HCT116 (cell line): Measurements from ENCODE around the gene NAA20. TPM values are rescaled to one million over a fixed set of nuclear protein-coding genes. Genes with fewer than 3 reads are reported as not detected.

Experiments used
- ATAC-seq: fragments of 200-7000 bp; cut with Tn5 transposase; 2 replicates; pipeline ENCODE4 v1.9.1; 2020; ENCODE audit warnings: mild to moderate bottlenecking, moderate library complexity
- BruUV-seq: library from RNA; stranded (reverse); fragments of 400-500 nt; replicated peaks from 2 replicates; lab custom pipeline; 2021; lab: Mats Ljungman, UMichigan
- CTCF ChIA-PET: fragments of 300-600 bp; sonication (Branson Sonifier 250); formaldehyde crosslinking; loops from one replicate; lab custom pipeline; 2021; ENCODE audit warnings: antibody characterized with exemption; lab: Charles Lee
- POLR2A ChIA-PET: fragments of 300-600, 350-600 bp; sonication (Branson Sonifier 250); formaldehyde crosslinking; loops from one replicate; lab custom pipeline; 2021; ENCODE audit warnings: antibody characterized with exemption; lab: Charles Lee
- RAD21 ChIA-PET, 2 experiments: fragments of 300-600 bp; sonication (Branson Sonifier 250); formaldehyde crosslinking; loops; one replicate each; lab custom pipeline; 2023; ENCODE audit warnings: low total read pairs in 2 of 2; ENCODE audit not compliant: uncharacterized antibody in 2 of 2, unreplicated experiment in 2 of 2, low non-redundant PET in 1 of 2; lab: Charles Lee
- DNase-seq: peaks from one replicate; pipeline ENCODE4 v3.0.0-alpha.2; 2010; ENCODE audit warnings: low read depth, low spot score
- H2AFZ ChIP-seq: fragments of 200-600 bp; shearing (Covaris generic), sonication (generic); 2 replicates; pipeline ENCODE4 v1.6.1; 2017; ENCODE audit warnings: low read depth, mixed run types, mixed read lengths, antibody characterized with exemption, low read length; ENCODE audit not compliant: poor library complexity, severe bottlenecking
- H3K27ac ChIP-seq: 2 replicates; pipeline ENCODE4 v1.5.1; 2012; ENCODE audit warnings: low read depth, low read length
- H3K27me3 ChIP-seq: fragments of 200-600 bp; sonication (generic); 2 replicates; pipeline ENCODE4 v1.6.1; 2016; ENCODE audit warnings: mixed run types, low read length, mixed read lengths; ENCODE audit not compliant: insufficient read depth
- H3K36me3 ChIP-seq, 2 experiments: fragments of 200-500 bp in 1 of 2; fragments of 200-600 bp in 1 of 2; sonication (Bioruptor generic) in 1 of 2; sonication (generic) in 1 of 2; 2 replicates each; pipeline versions ENCODE4 v1.5.1 to v1.6.1; 2014 to 2016; ENCODE audit warnings: low read length in 2 of 2, inconsistent platforms in 1 of 2, mixed read lengths in 1 of 2, mixed run types in 1 of 2; ENCODE audit not compliant: insufficient read depth in 2 of 2, control insufficient read depth in 1 of 2
- H3K4me1 ChIP-seq, 2 experiments: fragments of 200-600 bp in 1 of 2; sonication (generic) in 1 of 2; 2 replicates each; pipeline versions ENCODE4 v1.5.1 to v1.6.1; 2012 to 2017; ENCODE audit warnings: low read length in 2 of 2, inconsistent platforms in 1 of 2, mild to moderate bottlenecking in 1 of 2, mixed read lengths in 1 of 2, mixed run types in 1 of 2, moderate library complexity in 1 of 2; ENCODE audit not compliant: insufficient read depth in 2 of 2, control insufficient read depth in 1 of 2
- H3K4me2 ChIP-seq: fragments of 200-600 bp; sonication (generic); 2 replicates; pipeline ENCODE4 v1.6.1; 2017; ENCODE audit warnings: mixed run types, low read length, mixed read lengths
- H3K4me3 ChIP-seq, 2 experiments: fragments of 200-600 bp in 1 of 2; sonication (generic) in 1 of 2; replicated peaks in 1 of 2; 2 replicates each; pipeline ENCODE4 v1.5.1; 2011 to 2016; ENCODE audit warnings: low read length in 2 of 2, control low read depth in 1 of 2, low read depth in 1 of 2, mild to moderate bottlenecking in 1 of 2, mixed read lengths in 1 of 2, mixed run types in 1 of 2
- H3K79me2 ChIP-seq: fragments of 200-600 bp; sonication (generic); 2 replicates; pipeline ENCODE4 v1.6.1; 2017; ENCODE audit warnings: mild to moderate bottlenecking, mixed run types, low read length, moderate library complexity, mixed read lengths; ENCODE audit not compliant: insufficient read depth
- H3K9ac ChIP-seq: fragments of 200-600 bp; sonication (generic); 2 replicates; pipeline ENCODE4 v1.6.1; 2016; ENCODE audit warnings: low read length, mixed read lengths
- H3K9me2 ChIP-seq: fragments of 200-600 bp; sonication (generic), shearing (Covaris generic); 2 replicates; pipeline ENCODE4 v1.6.1; 2017; ENCODE audit warnings: mixed run types, mild to moderate bottlenecking, moderate library complexity; ENCODE audit not compliant: insufficient read depth
- H3K9me3 ChIP-seq, 2 experiments: fragments of 200-500 bp in 1 of 2; fragments of 200-600 bp in 1 of 2; sonication (Bioruptor generic) in 1 of 2; sonication (generic) in 1 of 2; 2 replicates each; pipeline ENCODE4 v1.6.1; 2014 to 2017; ENCODE audit warnings: low read length in 2 of 2, mixed read lengths in 2 of 2, inconsistent platforms in 1 of 2, low read depth in 1 of 2, mild to moderate bottlenecking in 1 of 2, mixed run types in 1 of 2, moderate library complexity in 1 of 2; ENCODE audit not compliant: control insufficient read depth in 1 of 2, insufficient read depth in 1 of 2
- H4K20me1 ChIP-seq: fragments of 200-600 bp; sonication (generic), shearing (Covaris generic); 2 replicates; pipeline ENCODE4 v1.6.1; 2017; ENCODE audit warnings: mixed run types, mild to moderate bottlenecking, moderate library complexity; ENCODE audit not compliant: insufficient read depth
- CEBPB ChIP-seq: IDR thresholded peaks from 2 replicates; pipeline ENCODE4 v1.6.1; 2012; ENCODE audit warnings: low read depth
- EGR1 ChIP-seq: IDR thresholded peaks from 2 replicates; pipeline ENCODE4 v1.6.1; 2012; ENCODE audit warnings: low read depth
- POLR2A ChIP-seq: IDR thresholded peaks from 2 replicates; pipeline ENCODE4 v1.7.0; 2011; ENCODE audit warnings: borderline replicate concordance; ENCODE audit not compliant: insufficient read depth, insufficient read length; ENCODE audit errors: extremely low read depth
- POLR2AphosphoS5 ChIP-seq: IDR thresholded peaks from 2 replicates; pipeline ENCODE4 v1.6.1; 2011; ENCODE audit warnings: mild to moderate bottlenecking, low read depth, low read length, moderate library complexity
- SIN3A ChIP-seq: IDR thresholded peaks from 2 replicates; pipeline ENCODE4 v1.6.1; 2012; ENCODE audit warnings: low read depth
- TCF7L2 ChIP-seq: IDR thresholded peaks from 2 replicates; pipeline ENCODE4 v1.7.0; 2011; ENCODE audit warnings: borderline replicate concordance, inconsistent platforms; ENCODE audit not compliant: insufficient read depth, insufficient read length; ENCODE audit errors: extremely low read depth
- YY1 ChIP-seq: IDR thresholded peaks from 2 replicates; pipeline ENCODE4 v1.6.1; 2011; ENCODE audit warnings: low read length, low read depth, moderate library complexity, mild to moderate bottlenecking; ENCODE audit not compliant: insufficient replicate concordance; ENCODE audit errors: extremely low read depth
- ZNF274 ChIP-seq: fragments of 200-500 bp; sonication (Bioruptor generic); IDR thresholded peaks from 2 replicates; pipeline ENCODE4 v1.6.1; 2014; ENCODE audit warnings: mild to moderate bottlenecking, low read depth, low read length, inconsistent platforms
- intact Hi-C: fragments of 100-400 bp; cut with micrococcal nuclease; formaldehyde crosslinking; loops from 2 replicates; pipeline ENCODE4 v1.10.0; 2022
- total RNA-seq: library from RNA; stranded (reverse); gene quantifications from one replicate; pipeline ENCODE4 v1.2.1, GENCODE V29; 2021; ENCODE audit not compliant: unreplicated experiment
- TF ChIP-seq, protein P1 (sequence below), 3 experiments: fragments of 200-600 bp in 1 of 3; sonication (generic) in 1 of 3; IDR thresholded peaks in 2 of 3; conservative IDR thresholded peaks in 1 of 3; 2 replicates each; pipeline ENCODE4 v1.5.1; 2012 to 2017; ENCODE audit warnings: low read depth in 2 of 3, low read length in 2 of 3, antibody characterized with exemption in 1 of 3, borderline replicate concordance in 1 of 3, control low read depth in 1 of 3, mild to moderate bottlenecking in 1 of 3, mixed read lengths in 1 of 3, mixed run types in 1 of 3, moderate library complexity in 1 of 3; ENCODE audit not compliant: insufficient read depth in 1 of 3
- TF ChIP-seq, protein P2 (sequence below): IDR thresholded peaks from 2 replicates; pipeline ENCODE4 v1.6.1; 2012
- TF ChIP-seq, protein P3 (sequence below): IDR thresholded peaks from 2 replicates; pipeline ENCODE4 v1.6.1; 2012; ENCODE audit warnings: low read depth

The NAA20 gene
- total RNA-seq, 1 experiment from 2014 or later: 71.5 TPM

DNA sequence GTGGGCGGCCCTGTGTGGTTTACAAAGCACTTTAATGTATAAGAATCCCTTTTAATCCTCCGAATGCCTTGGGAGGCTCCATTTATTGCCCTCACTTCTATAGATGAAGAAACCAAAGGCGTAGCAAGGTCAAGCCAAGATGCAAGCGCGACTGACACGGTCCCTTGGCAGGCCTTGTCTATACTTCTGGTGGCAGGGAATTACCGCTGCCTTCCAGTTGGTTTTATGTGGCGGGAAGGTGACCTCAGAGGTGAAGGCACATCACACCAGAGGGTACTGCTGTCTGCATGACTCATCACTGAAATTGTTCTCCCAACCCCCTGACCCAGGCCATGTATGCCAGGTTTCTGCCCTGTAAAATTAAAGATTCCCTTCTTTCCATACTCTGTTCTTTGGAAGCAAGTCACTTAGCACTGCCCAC, 36.1 kb upstream of the NAA20 start:
- DNase-seq: peak; percentile 45
- no peak overlapping the region for H3K27ac ChIP-seq
- H3K9me2 ChIP-seq: no peaks in the 10 kb centered on the region
- no peaks in the 10 kb centered on the region for H3K79me2 ChIP-seq
- RAD21 ChIA-PET: no interaction called here
- POLR2A ChIA-PET: no interaction called here
- H3K36me3 ChIP-seq: no peaks in the 10 kb centered on the region
- H3K4me1 ChIP-seq: peaks cover 56 to 76% of the 10 kb centered on the region in 2 experiments
- peak overlapping the region; percentile 63 for H3K4me2 ChIP-seq
- TF ChIP-seq SIN3A: no peak
- peak; percentile 59 for TF ChIP-seq TCF7L2
- no peak for TF ChIP-seq EGR1
- no peak for TF ChIP-seq CEBPB
- peak; percentile 76 for ATAC-seq
- CTCF ChIA-PET: no interaction called here
- intact Hi-C loops: no loop called here
- H3K4me3 ChIP-seq: no peak overlapping the region
- peaks cover 10% of the 10 kb centered on the region; the same call in 1 of the 2 replicates for H3K27me3 ChIP-seq
- H2AFZ ChIP-seq: peak overlapping the region; percentile 49
- BruUV-seq: no TSS peak
- H4K20me1 ChIP-seq: no peaks in the 10 kb centered on the region
- no peak overlapping the region for H3K9ac ChIP-seq
- no peaks in the 10 kb centered on the region for H3K9me3 ChIP-seq

DNA sequence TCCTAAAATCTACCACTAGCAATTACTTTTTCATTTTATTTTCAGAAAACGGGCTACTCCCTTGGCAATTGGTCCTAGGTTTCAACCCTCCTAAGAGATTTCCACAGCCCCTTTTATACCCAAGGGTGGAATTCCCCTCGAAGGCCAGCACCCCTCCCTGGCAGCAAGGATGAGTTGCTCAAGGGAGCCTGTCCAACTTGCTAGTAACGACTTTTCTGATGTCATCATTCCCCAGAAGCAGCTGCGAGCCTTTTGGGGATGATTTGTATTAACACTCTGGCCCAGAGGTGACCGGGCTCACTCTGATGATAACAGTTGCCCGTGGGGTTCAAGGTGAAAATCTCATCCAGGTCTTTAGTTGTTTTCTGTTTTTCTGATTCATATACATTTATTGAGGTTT, 30.7 kb upstream of the NAA20 start:
- H3K36me3 ChIP-seq: no peaks in the 10 kb centered on the region
- DNase-seq (no peak), ATAC-seq (no peak)
- TF ChIP-seq, protein P1, sequence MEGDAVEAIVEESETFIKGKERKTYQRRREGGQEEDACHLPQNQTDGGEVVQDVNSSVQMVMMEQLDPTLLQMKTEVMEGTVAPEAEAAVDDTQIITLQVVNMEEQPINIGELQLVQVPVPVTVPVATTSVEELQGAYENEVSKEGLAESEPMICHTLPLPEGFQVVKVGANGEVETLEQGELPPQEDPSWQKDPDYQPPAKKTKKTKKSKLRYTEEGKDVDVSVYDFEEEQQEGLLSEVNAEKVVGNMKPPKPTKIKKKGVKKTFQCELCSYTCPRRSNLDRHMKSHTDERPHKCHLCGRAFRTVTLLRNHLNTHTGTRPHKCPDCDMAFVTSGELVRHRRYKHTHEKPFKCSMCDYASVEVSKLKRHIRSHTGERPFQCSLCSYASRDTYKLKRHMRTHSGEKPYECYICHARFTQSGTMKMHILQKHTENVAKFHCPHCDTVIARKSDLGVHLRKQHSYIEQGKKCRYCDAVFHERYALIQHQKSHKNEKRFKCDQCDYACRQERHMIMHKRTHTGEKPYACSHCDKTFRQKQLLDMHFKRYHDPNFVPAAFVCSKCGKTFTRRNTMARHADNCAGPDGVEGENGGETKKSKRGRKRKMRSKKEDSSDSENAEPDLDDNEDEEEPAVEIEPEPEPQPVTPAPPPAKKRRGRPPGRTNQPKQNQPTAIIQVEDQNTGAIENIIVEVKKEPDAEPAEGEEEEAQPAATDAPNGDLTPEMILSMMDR (IDR thresholded peaks at IDR 0.05 in 2 of 3, conservative IDR thresholded peaks at IDR 0.05 in 1 of 3; ENCODE audit: borderline replicate concordance in 1 of 3, insufficient read depth in 1 of 3, low read depth in 2 of 3, low read length in 2 of 3): no peak
- TF ChIP-seq POLR2A (no peak), TCF7L2 (no peak), POLR2AphosphoS5 (no peak), CEBPB (no peak), YY1 (no peak), ZNF274 (no peak)
- TF ChIP-seq, protein P2, sequence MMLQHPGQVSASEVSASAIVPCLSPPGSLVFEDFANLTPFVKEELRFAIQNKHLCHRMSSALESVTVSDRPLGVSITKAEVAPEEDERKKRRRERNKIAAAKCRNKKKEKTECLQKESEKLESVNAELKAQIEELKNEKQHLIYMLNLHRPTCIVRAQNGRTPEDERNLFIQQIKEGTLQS: no peak
- TF ChIP-seq, protein P3, sequence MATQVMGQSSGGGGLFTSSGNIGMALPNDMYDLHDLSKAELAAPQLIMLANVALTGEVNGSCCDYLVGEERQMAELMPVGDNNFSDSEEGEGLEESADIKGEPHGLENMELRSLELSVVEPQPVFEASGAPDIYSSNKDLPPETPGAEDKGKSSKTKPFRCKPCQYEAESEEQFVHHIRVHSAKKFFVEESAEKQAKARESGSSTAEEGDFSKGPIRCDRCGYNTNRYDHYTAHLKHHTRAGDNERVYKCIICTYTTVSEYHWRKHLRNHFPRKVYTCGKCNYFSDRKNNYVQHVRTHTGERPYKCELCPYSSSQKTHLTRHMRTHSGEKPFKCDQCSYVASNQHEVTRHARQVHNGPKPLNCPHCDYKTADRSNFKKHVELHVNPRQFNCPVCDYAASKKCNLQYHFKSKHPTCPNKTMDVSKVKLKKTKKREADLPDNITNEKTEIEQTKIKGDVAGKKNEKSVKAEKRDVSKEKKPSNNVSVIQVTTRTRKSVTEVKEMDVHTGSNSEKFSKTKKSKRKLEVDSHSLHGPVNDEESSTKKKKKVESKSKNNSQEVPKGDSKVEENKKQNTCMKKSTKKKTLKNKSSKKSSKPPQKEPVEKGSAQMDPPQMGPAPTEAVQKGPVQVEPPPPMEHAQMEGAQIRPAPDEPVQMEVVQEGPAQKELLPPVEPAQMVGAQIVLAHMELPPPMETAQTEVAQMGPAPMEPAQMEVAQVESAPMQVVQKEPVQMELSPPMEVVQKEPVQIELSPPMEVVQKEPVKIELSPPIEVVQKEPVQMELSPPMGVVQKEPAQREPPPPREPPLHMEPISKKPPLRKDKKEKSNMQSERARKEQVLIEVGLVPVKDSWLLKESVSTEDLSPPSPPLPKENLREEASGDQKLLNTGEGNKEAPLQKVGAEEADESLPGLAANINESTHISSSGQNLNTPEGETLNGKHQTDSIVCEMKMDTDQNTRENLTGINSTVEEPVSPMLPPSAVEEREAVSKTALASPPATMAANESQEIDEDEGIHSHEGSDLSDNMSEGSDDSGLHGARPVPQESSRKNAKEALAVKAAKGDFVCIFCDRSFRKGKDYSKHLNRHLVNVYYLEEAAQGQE: no peak
- ChIA-PET POLR2A (no interaction called here), CTCF (no interaction called here), RAD21 (no interaction called here)
- H3K9me3 ChIP-seq: no peaks in the 10 kb centered on the region
- peak overlapping the region; percentile 9 for H2AFZ ChIP-seq
- intact Hi-C loops: no loop called here
- no peak overlapping the region for H3K9ac ChIP-seq
- no peaks in the 10 kb centered on the region for H3K9me2 ChIP-seq
- no TSS peak for BruUV-seq
- no peak overlapping the region for H3K4me2 ChIP-seq
- H3K79me2 ChIP-seq: no peaks in the 10 kb centered on the region
- H3K4me1 ChIP-seq: peaks cover 23 to 38% of the 10 kb centered on the region in 2 experiments
- H3K4me3 ChIP-seq: no peak overlapping the region
- no peaks in the 10 kb centered on the region for H3K27me3 ChIP-seq
- H3K27ac ChIP-seq: no peak overlapping the region
- no peaks in the 10 kb centered on the region for H4K20me1 ChIP-seq
